DMS153 treated with DMSO at 0.1 percent for 48 hours (cell line): ENCODE results near the gene NFKBIA.
A peak's percentile ranks its signal among the peaks of the same experiment; 100 is the strongest.
"Not testable (repeated sequence)": the region's sequence is repeated elsewhere in the genome, so short reads cannot be mapped to it uniquely, and the experiment has no call there.

Experiments used
- DNase-seq: peaks from one replicate; lab custom pipeline; 2025; ENCODE audit not compliant: unreplicated experiment; lab: John Stamatoyannopoulos, UW

The NFKBIA gene

DNA sequence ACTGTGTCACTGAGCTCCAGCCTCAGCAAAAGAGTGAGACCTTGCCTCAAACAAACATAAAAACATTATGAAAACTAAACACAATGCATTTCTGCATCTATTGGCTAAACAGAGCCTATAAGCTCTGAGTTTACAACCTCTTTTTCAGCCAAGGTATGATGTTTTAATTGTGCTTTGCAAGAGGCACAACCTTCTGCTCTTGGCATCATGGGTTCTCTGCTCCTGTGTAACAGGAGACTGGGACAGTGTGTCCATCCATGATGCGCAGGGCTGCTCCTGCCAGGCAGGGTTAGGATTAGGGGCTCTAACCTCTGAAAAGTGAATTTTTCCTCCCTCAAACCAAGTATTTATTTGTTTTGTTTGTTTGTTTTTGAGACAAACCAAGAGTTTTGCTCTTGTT lies 5.0 kb upstream of the NFKBIA start:
- DNase-seq = no peak

DNA sequence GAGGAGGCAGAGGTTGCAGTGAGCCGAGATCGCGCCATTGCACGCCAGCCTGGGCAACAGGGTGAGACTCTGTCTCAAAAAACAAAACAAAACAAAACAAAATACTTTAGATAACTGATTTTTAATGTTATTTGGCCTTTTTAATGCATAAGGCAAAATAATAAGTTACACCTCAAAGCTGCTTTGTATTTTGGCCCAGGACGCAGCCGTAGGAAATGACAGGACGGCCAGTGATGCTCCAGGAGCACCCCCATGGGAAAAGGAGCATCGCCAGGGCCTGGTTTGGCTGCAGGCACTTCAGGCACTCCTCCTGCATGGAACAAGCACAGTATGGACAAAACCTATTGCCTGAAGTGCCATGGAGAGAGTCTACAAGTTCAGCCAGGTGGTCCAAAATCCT lies 3.5 kb upstream of the NFKBIA start:
- no peak for DNase-seq

DNA sequence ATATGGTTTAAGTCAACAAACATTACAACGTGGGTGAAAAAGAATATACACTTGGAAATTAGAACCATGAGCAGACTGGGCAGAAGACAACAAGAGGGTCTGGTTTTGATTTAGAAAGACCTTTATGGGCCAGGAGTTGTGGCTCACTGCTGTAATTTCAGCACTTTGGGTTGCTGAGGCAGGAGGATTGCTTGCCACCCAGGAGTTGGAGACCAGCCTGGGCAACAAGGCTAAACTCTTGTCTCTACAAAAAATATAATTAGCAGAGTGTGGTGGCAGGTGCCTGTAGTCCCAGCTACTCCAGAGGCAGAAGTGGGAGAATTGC lies 2.7 kb upstream of the NFKBIA start:
- no peak for DNase-seq

- DNase-seq = peak; percentile 38
Observed at GRCh38 chr14:35406506-35407305, 2.2 kb upstream of the NFKBIA start.

GRCh38 chr14:35406090-35406489 lies 1.5 kb upstream of the NFKBIA start:
- DNase-seq = no peak

DNA sequence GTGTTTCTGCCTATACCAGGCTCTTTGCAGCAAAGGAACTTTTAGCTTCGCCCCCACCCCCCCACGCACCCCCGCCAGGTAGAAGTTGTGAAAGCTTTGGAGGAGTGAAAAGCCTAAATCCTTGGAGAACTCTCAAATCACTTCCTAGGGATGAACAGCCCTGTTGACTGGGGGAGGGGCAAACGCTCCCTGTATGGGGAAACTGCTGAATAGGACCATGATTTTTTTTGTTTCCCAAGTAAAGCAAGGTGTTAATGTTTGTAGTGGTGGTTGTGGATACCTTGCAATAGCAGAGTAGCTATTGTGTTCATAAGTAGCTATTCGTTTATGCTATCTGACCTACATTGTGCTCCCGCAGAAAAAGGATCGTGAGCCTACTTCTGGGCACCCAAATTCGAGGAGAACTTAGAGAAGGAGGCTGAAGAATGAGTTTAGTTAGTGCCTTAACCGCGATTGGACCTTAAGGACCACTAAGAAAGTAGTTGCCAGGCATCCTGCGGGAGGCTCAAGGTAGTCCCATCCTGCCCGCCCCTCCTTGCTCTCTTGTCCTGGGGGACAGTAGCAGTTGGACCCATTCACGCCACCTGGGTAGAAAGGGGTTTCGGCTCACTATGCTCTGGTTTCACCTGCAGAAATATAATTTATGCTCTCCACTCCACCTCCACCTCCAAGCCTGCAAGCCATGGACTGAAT lies 901 bp upstream of the NFKBIA start:
- peak; percentile 28 for DNase-seq

- peak; percentile 91 for DNase-seq
Observed at GRCh38 chr14:35403603-35404448, 723 bp downstream of the NFKBIA start.

- DNase-seq = no peak
Observed at GRCh38 chr14:35403114-35403602, 1.4 kb downstream of the NFKBIA start.

- no peak for DNase-seq
Observed at GRCh38 chr14:35402323-35403113, 2.0 kb downstream of the NFKBIA start.

DNA sequence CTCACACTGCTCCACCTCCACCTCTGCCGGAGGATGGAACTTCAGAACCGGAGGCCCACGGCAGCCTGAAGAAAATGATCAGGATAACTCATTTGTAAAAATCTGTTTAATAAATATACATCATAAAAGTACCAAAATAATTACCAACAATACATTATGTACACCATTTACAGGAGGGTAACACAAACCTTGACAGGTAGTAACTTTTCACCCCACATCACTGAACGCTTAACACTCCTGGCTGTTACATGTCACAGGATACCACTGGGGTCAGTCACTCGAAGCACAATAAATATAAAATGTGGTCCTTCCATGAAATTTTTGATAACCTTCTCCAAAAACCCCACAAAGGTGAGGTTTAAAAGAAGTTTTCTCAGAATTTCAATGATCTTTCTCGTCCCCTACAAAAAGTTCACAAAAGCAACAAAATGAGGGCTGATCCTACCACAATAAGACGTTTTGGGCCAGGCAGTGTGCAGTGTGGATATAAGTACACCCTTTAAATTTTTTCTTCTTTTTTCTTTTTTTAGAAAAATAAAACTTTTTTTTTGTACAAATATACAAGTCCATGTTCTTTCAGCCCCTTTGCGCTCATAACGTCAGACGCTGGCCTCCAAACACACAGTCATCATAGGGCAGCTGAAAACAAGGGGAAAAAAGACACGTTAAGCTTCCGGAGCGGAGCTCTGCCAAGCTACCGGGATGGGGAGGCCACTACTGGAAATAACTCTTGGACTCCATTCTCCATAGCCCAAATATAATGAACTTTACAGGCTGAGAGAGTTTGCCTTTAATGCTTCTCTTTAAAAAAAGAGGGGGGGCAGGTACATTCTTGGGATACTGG lies 2.9 kb downstream of the NFKBIA start:
- DNase-seq = no peak

- no peak for DNase-seq
Observed at GRCh38 chr14:35400648-35401421, 3.7 kb downstream of the NFKBIA start.

GRCh38 chr14:35399083-35399937 lies 5.2 kb downstream of the NFKBIA start:
- DNase-seq = no peak

GRCh38 chr14:35398071-35398584 lies 6.4 kb downstream of the NFKBIA start:
- no peak for DNase-seq

GRCh38 chr14:35396610-35397009 lies 7.9 kb downstream of the NFKBIA start:
- not testable (repeated sequence) for DNase-seq

DNA sequence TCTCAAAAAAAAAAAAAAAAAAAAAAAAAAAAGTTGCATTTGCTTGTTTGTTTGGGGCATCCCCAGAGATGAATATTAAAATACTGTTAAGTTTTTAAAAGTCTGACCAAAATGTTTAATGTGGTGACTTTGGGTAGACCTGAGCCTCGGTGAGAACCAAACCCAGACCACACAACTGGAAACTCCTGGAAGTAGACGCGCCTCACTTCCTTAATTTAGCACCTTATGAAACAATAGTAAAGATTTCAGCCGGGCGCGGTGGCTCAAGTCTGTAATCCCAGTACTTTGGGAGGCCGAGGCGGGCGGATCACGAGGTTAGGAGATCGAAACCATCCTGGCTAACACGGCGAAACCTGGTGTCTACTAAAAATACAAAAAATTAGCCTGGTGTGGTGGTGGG lies 9.3 kb downstream of the NFKBIA start:
- no peak for DNase-seq

GRCh38 chr14:35394326-35395013 lies 10.1 kb downstream of the NFKBIA start:
- DNase-seq = no peak

- no peak for DNase-seq
Observed at GRCh38 chr14:35393826-35394225, 10.7 kb downstream of the NFKBIA start.
